ENCODE data around the gene AHRR.
"Not testable (repeated sequence)": the region's sequence is repeated elsewhere in the genome, so short reads cannot be mapped to it uniquely, and the experiment has no call there.

AHRR gene

GRCh38 chr5:321230-321725, at the start of gene AHRR:
Gene AHRR, plus strand, starts transcription at chr5:321714. Its CDS starts 22,189 bp downstream, at chr5:343903.
- Mint-ChIP-seq H3K9me3 (no peaks in the 10 kb centered on the region), H3K27ac (peak within 1 kb of the TSS; percentile 76), H3K4me1 (peaks cover 28% of the 10 kb centered on the region), H3K36me3 (peaks cover 9% of the 10 kb centered on the region), H3K4me3 (peak within 1 kb of the TSS; percentile 75)
- DNase-seq (ENCODE audit: low spot score in 2 of 2) (peak; percentile 63 to 81), ATAC-seq (peak; percentile 72)

GRCh38 chr5:271828-272167, 49.7 kb upstream of the AHRR start:
- H3K36me3 Mint-ChIP-seq = peaks cover 60% of the 10 kb centered on the region
- not testable (repeated sequence) for ATAC-seq; DNase-seq (ENCODE audit: low spot score in 2 of 2); H3K9me3 Mint-ChIP-seq
- peaks cover 38% of the 10 kb centered on the region for H3K4me1 Mint-ChIP-seq
- H3K4me3 Mint-ChIP-seq = peak overlapping the region; percentile 87
- H3K27ac Mint-ChIP-seq = peak overlapping the region; percentile 96

GRCh38 chr5:273091-273490, 48.4 kb upstream of the AHRR start:
- Mint-ChIP-seq H3K4me3 (peak overlapping the region; percentile 87), H3K36me3 (peaks cover 62% of the 10 kb centered on the region), H3K27ac (peak overlapping the region; percentile 96), H3K4me1 (peaks cover 27% of the 10 kb centered on the region)
- not testable (repeated sequence) for H3K9me3 Mint-ChIP-seq; ATAC-seq; DNase-seq (ENCODE audit: low spot score in 2 of 2)

GRCh38 chr5:273491-273890, 48.0 kb upstream of the AHRR start:
- not testable (repeated sequence) for ATAC-seq; DNase-seq (ENCODE audit: low spot score in 2 of 2); H3K9me3 Mint-ChIP-seq
- Mint-ChIP-seq H3K36me3 (peaks cover 66% of the 10 kb centered on the region), H3K4me3 (peak overlapping the region; percentile 87), H3K27ac (peak overlapping the region; percentile 96), H3K4me1 (peaks cover 27% of the 10 kb centered on the region)

GRCh38 chr5:274346-274745, 47.2 kb upstream of the AHRR start:
- ATAC-seq; H3K27ac Mint-ChIP-seq; DNase-seq (ENCODE audit: low spot score in 2 of 2); H3K9me3 Mint-ChIP-seq; H3K4me3 Mint-ChIP-seq: not testable (repeated sequence)
- Mint-ChIP-seq H3K4me1 (peaks cover 32% of the 10 kb centered on the region), H3K36me3 (peaks cover 73% of the 10 kb centered on the region)

GRCh38 chr5:278646-279045, 42.9 kb upstream of the AHRR start:
- peak overlapping the region; percentile 63 for H3K27ac Mint-ChIP-seq
- no peak overlapping the region for H3K4me3 Mint-ChIP-seq
- H3K9me3 Mint-ChIP-seq = no peaks in the 10 kb centered on the region
- H3K36me3 Mint-ChIP-seq = peaks cover 84% of the 10 kb centered on the region
- peaks cover 52% of the 10 kb centered on the region for H3K4me1 Mint-ChIP-seq
- DNase-seq (ENCODE audit: low spot score in 2 of 2) (no peak), ATAC-seq (no peak)

GRCh38 chr5:279051-279665, 42.4 kb upstream of the AHRR start:
- not testable (repeated sequence) for ATAC-seq; DNase-seq (ENCODE audit: low spot score in 2 of 2); H3K9me3 Mint-ChIP-seq; H3K4me3 Mint-ChIP-seq
- H3K36me3 Mint-ChIP-seq = peaks cover 84% of the 10 kb centered on the region
- H3K27ac Mint-ChIP-seq = peak overlapping the region; percentile 79
- peaks cover 53% of the 10 kb centered on the region for H3K4me1 Mint-ChIP-seq

GRCh38 chr5:285991-286557, 35.4 kb upstream of the AHRR start:
- H3K27ac Mint-ChIP-seq = no peak overlapping the region
- no peak for DNase-seq (ENCODE audit: low spot score in 2 of 2)
- peaks cover 58% of the 10 kb centered on the region for H3K4me1 Mint-ChIP-seq
- H3K9me3 Mint-ChIP-seq = no peaks in the 10 kb centered on the region
- peaks cover 50% of the 10 kb centered on the region for H3K36me3 Mint-ChIP-seq
- no peak overlapping the region for H3K4me3 Mint-ChIP-seq
- no peak for ATAC-seq

GRCh38 chr5:290200-290599, 31.3 kb upstream of the AHRR start:
- H3K4me3 Mint-ChIP-seq; DNase-seq (ENCODE audit: low spot score in 2 of 2); H3K9me3 Mint-ChIP-seq; H3K27ac Mint-ChIP-seq; ATAC-seq: not testable (repeated sequence)
- peaks cover 45% of the 10 kb centered on the region for H3K36me3 Mint-ChIP-seq
- H3K4me1 Mint-ChIP-seq = peaks cover 39% of the 10 kb centered on the region

- ATAC-seq, H3K27ac Mint-ChIP-seq: not testable (repeated sequence)
- H3K36me3 Mint-ChIP-seq = peaks cover 39% of the 10 kb centered on the region
Observed at GRCh38 chr5:291345-291744, 30.2 kb upstream of the AHRR start.

GRCh38 chr5:294788-295187, 26.7 kb upstream of the AHRR start:
- DNase-seq (ENCODE audit: low spot score in 2 of 2); H3K9me3 Mint-ChIP-seq; H3K27ac Mint-ChIP-seq; ATAC-seq; H3K4me3 Mint-ChIP-seq: not testable (repeated sequence)
- H3K36me3 Mint-ChIP-seq = peaks cover 19% of the 10 kb centered on the region
- H3K4me1 Mint-ChIP-seq = peaks cover 36% of the 10 kb centered on the region

More at GRCh38 chr5:291345-291744, 30.2 kb upstream of the AHRR start:
- not testable (repeated sequence) for H3K9me3 Mint-ChIP-seq; DNase-seq (ENCODE audit: low spot score in 2 of 2); H3K4me3 Mint-ChIP-seq
- H3K4me1 Mint-ChIP-seq = peaks cover 31% of the 10 kb centered on the region

- Mint-ChIP-seq H3K4me1 (peaks cover 38% of the 10 kb centered on the region), H3K36me3 (peaks cover 18% of the 10 kb centered on the region)
- H3K27ac Mint-ChIP-seq; DNase-seq (ENCODE audit: low spot score in 2 of 2); ATAC-seq; H3K4me3 Mint-ChIP-seq; H3K9me3 Mint-ChIP-seq: not testable (repeated sequence)
Observed at GRCh38 chr5:296207-296606, 25.3 kb upstream of the AHRR start.

- peaks cover 38% of the 10 kb centered on the region for H3K4me1 Mint-ChIP-seq
- H3K27ac Mint-ChIP-seq; DNase-seq (ENCODE audit: low spot score in 2 of 2); H3K4me3 Mint-ChIP-seq; H3K9me3 Mint-ChIP-seq: not testable (repeated sequence)
- peak; percentile 93 for ATAC-seq
- H3K36me3 Mint-ChIP-seq = peaks cover 11% of the 10 kb centered on the region
Observed at GRCh38 chr5:296954-297353, 24.6 kb upstream of the AHRR start.

GRCh38 chr5:297448-297847, 24.1 kb upstream of the AHRR start:
- H3K36me3 Mint-ChIP-seq; H3K9me3 Mint-ChIP-seq; H3K27ac Mint-ChIP-seq; DNase-seq (ENCODE audit: low spot score in 2 of 2); H3K4me3 Mint-ChIP-seq: not testable (repeated sequence)
- peaks cover 40% of the 10 kb centered on the region for H3K4me1 Mint-ChIP-seq
- peak; percentile 11 for ATAC-seq

GRCh38 chr5:297991-298736, 23.4 kb upstream of the AHRR start:
- H3K4me3 Mint-ChIP-seq; ATAC-seq; H3K9me3 Mint-ChIP-seq; H3K27ac Mint-ChIP-seq; DNase-seq (ENCODE audit: low spot score in 2 of 2); H3K36me3 Mint-ChIP-seq: not testable (repeated sequence)
- peaks cover 45% of the 10 kb centered on the region for H3K4me1 Mint-ChIP-seq

Measured in stimulated activated effector memory CD8-positive, alpha-beta T cell treated with anti-CD3 and anti-CD28 coated beads, Interleukin-12 subunit alpha, Interleukin-12 subunit beta, amount 100 ng/mL, for 72 hours (primary cell).